Frontal cortex (tissue), 4 donors: ENCODE results near the gene COLEC11. TPM values are rescaled to one million over a fixed set of nuclear protein-coding genes. Genes with fewer than 3 reads are reported as not detected.

ENCODE experiments used
- DNase-seq, 2 donors: peaks; one replicate each; pipeline ENCODE4 v3.0.0; 2012; ENCODE audit warnings: low spot score in 2 of 2
- FAIRE-seq: peaks from 2 replicates; lab custom pipeline; 2012; peaks lifted over from hg19 to GRCh38; lab: Jason Lieb, UNC
- small RNA-seq: library from RNA; depleted of rRNA; stranded (forward); fragments of <200 nt; gene quantifications from one replicate; pipeline ENCODE3, GENCODE V24; 2014
- total RNA-seq: library from RNA; depleted of rRNA; stranded (reverse); fragments of >200 nt; gene quantifications from one replicate; pipeline ENCODE4 v1.2.3, GENCODE V29; 2014
- donor health status: control.
- donor health status: control.
- donor health status: control.

Gene COLEC11
- total RNA-seq, 1 donor from 2014 or later = 0.41 TPM

DNA sequence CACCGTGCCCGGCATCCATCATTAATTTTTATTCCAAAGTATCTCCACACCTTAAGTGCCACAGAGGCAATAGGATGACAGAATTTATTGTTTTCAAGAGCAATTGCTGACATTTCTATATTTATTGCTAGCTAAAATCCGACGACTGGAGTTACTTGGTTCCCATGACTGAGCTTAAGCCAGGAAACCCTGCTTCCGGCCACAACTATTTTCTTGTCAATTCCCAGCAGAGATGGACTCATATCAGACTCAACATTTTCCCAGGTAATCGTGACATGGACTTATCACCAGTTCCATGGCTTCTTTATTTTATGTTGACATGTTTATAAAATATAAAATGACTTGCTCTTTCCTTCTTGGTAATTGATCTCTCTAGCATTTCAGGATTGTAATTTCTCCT is 87.9 kb downstream of the COLEC11 start:
- no peak for FAIRE-seq
- DNase-seq = no peak

GRCh38 chr2:3683748-3684454 is 89.0 kb downstream of the COLEC11 start:
- no peak for DNase-seq
- no peak for FAIRE-seq

- no peak for FAIRE-seq
These were observed 95.3 kb downstream of the COLEC11 start for GRCh38 chr2:3689998-3690748.

GRCh38 chr2:3692375-3692774 is 97.5 kb downstream of the COLEC11 start:
- DNase-seq = peak in 1 of 2 donors; percentile 22
- FAIRE-seq = no peak

More at GRCh38 chr2:3689998-3690748, 95.3 kb downstream of the COLEC11 start:
- DNase-seq = no peak

Small RNAs within 50 kb of the gene (small RNA-seq; reads per million reads assigned to genes)
- gene TMSB4XP2 = not detected

Other genes with a start within 250 kb of the COLEC11 start
- 40.8 TPM for gene EIPR1, start 217.3 kb upstream of the COLEC11 start, total RNA-seq
- 55.8 TPM for gene TRAPPC12, start 215.4 kb upstream of the COLEC11 start, total RNA-seq
- gene ADI1, start 75.6 kb upstream of the COLEC11 start, total RNA-seq = 11.8 TPM
- 20.8 TPM for gene RNASEH1, start 36.8 kb upstream of the COLEC11 start, total RNA-seq
- 1,245 TPM for gene RPS7, start 19.9 kb upstream of the COLEC11 start, total RNA-seq
- gene ALLC, start 63.1 kb downstream of the COLEC11 start, total RNA-seq = under 0.01 TPM
- gene DCDC2C, start 108.5 kb downstream of the COLEC11 start, total RNA-seq = 1.2 TPM